Tibial nerve (tissue), 4 donors: ENCODE measurements around the gene RBMS3. TPM values are rescaled to one million over a fixed set of nuclear protein-coding genes. Genes with fewer than 3 reads are reported as not detected.

Source experiments
- DNase-seq, 2 donors: peaks; one replicate each; pipeline ENCODE4 v3.0.0-alpha.2; 2019; ENCODE audit warnings: low spot score in 2 of 2
- H3K27ac ChIP-seq, 4 donors: fragments of 200-600 bp; sonication (generic) in 3 of 4; one replicate each; pipeline ENCODE4 v1.5.1; 2017 to 2019; ENCODE audit warnings: mild to moderate bottlenecking in 1 of 4
- H3K27me3 ChIP-seq, 2 donors: fragments of 200-600 bp; sonication (generic) in 1 of 2; one replicate each; pipeline versions ENCODE4 v1.5.1 to v1.6.0; 2017 to 2019
- H3K36me3 ChIP-seq, 3 donors: fragments of 200-600 bp; sonication (generic); one replicate each; pipeline ENCODE4 v1.5.1; 2018 to 2019
- H3K4me1 ChIP-seq, 4 donors: fragments of 200-600 bp; sonication (generic) in 3 of 4; one replicate each; pipeline ENCODE4 v1.5.1; 2017 to 2019
- H3K4me3 ChIP-seq, 4 donors: fragments of 200-600 bp; sonication (generic) in 3 of 4; one replicate each; pipeline ENCODE4 v1.5.1; 2017 to 2019; ENCODE audit warnings: mild to moderate bottlenecking in 1 of 4, moderate library complexity in 1 of 4
- H3K9me3 ChIP-seq, 4 donors: fragments of 200-600 bp; sonication (generic) in 3 of 4; one replicate each; pipeline ENCODE4 v1.5.1; 2017 to 2019
- EP300 ChIP-seq, 2 donors: sonication (generic); formaldehyde crosslinking; IDR thresholded peaks; one replicate each; pipeline ENCODE4 v1.6.1; 2017; ENCODE audit warnings: antibody characterized with exemption in 2 of 2, mild to moderate bottlenecking in 1 of 2
- POLR2A ChIP-seq, 2 donors: fragments of 450-650 bp; IDR thresholded peaks; one replicate each; pipeline ENCODE4 v1.6.1; 2017; ENCODE audit warnings: antibody characterized with exemption in 2 of 2, mild to moderate bottlenecking in 2 of 2, moderate library complexity in 2 of 2
- WGBS, 2 donors: methylation state at CpG; one replicate each; pipeline ENCODE4 v1.1.5; 2018; 5-methylcytosine and 5-hydroxymethylcytosine counted together
- total RNA-seq, 4 donors: library from RNA; depleted of rRNA; stranded (reverse); fragments of >200 nt; gene quantifications; one replicate each; pipeline ENCODE4 v1.1.0, GENCODE V29; 2016
- TF ChIP-seq, protein P1 (sequence below), 5 experiments: fragments of 200-600 bp in 3 of 5; fragments of 450-650 bp in 2 of 5; sonication (generic) in 3 of 5; IDR thresholded peaks; one replicate each; pipeline ENCODE4 v1.5.1; 2016 to 2019; ENCODE audit warnings: antibody characterized with exemption in 5 of 5, mild to moderate bottlenecking in 3 of 5, moderate library complexity in 2 of 5

Gene RBMS3
- total RNA-seq, 4 donors from 2014 or later, result 157 to 175 (median 161) TPM

- Histone ChIP-seq H3K27me3 (no peaks in the 10 kb centered on the region), H3K4me3 (no peak overlapping the region), H3K4me1 (peaks cover 0 to 3% (median 0%) of the 10 kb centered on the region in 4 donors), H3K9me3 (no peaks in the 10 kb centered on the region), H3K27ac (no peak overlapping the region), H3K36me3 (no peaks in the 10 kb centered on the region)
- WGBS, 2 donors, result 88 to 94% methylated on average over 1 of the region's 1 CpG
- TF ChIP-seq, protein P1, sequence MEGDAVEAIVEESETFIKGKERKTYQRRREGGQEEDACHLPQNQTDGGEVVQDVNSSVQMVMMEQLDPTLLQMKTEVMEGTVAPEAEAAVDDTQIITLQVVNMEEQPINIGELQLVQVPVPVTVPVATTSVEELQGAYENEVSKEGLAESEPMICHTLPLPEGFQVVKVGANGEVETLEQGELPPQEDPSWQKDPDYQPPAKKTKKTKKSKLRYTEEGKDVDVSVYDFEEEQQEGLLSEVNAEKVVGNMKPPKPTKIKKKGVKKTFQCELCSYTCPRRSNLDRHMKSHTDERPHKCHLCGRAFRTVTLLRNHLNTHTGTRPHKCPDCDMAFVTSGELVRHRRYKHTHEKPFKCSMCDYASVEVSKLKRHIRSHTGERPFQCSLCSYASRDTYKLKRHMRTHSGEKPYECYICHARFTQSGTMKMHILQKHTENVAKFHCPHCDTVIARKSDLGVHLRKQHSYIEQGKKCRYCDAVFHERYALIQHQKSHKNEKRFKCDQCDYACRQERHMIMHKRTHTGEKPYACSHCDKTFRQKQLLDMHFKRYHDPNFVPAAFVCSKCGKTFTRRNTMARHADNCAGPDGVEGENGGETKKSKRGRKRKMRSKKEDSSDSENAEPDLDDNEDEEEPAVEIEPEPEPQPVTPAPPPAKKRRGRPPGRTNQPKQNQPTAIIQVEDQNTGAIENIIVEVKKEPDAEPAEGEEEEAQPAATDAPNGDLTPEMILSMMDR (IDR thresholded peaks at IDR 0.05), result no peak
- TF ChIP-seq EP300 (IDR thresholded peaks at IDR 0.05) (no peak), POLR2A (IDR thresholded peaks at IDR 0.05) (no peak)
- DNase-seq, result no peak
These were observed 661.4 kb downstream of the RBMS3 start for GRCh38 chr3:29942297-29942696.

- H3K36me3 ChIP-seq, result no peaks in the 10 kb centered on the region
- H3K4me3 ChIP-seq, result no peak overlapping the region
- H3K27me3 ChIP-seq, result no peaks in the 10 kb centered on the region
- no peaks in the 10 kb centered on the region for H3K9me3 ChIP-seq
- H3K27ac ChIP-seq, result no peak overlapping the region
- no peak for TF ChIP-seq EP300 (IDR thresholded peaks at IDR 0.05)
- TF ChIP-seq, protein P1 (IDR thresholded peaks at IDR 0.05), result no peak
- TF ChIP-seq POLR2A (IDR thresholded peaks at IDR 0.05), result no peak
- peaks cover 0 to 16% (median 1%) of the 10 kb centered on the region in 4 donors for H3K4me1 ChIP-seq
- DNase-seq, result no peak
- 22 to 49% methylated on average over 1 of the region's 1 CpG for WGBS, 2 donors
These were observed 668.3 kb downstream of the RBMS3 start for GRCh38 chr3:29949131-29949530.

GRCh38 chr3:29949940-29950616 lies 669.2 kb downstream of the RBMS3 start:
- H3K27me3 ChIP-seq, result no peaks in the 10 kb centered on the region
- no peak overlapping the region for H3K4me3 ChIP-seq
- DNase-seq, result no peak
- no peaks in the 10 kb centered on the region for H3K9me3 ChIP-seq
- H3K4me1 ChIP-seq, result peaks cover 0 to 16% (median 1%) of the 10 kb centered on the region in 4 donors
- no peaks in the 10 kb centered on the region for H3K36me3 ChIP-seq
- H3K27ac ChIP-seq, result no peak overlapping the region
- 82 to 87% methylated on average over 11 of the region's 11 CpGs for WGBS, 2 donors
- TF ChIP-seq POLR2A (IDR thresholded peaks at IDR 0.05) (no peak), EP300 (IDR thresholded peaks at IDR 0.05) (no peak)
- TF ChIP-seq, protein P1 (IDR thresholded peaks at IDR 0.05), result no peak

GRCh38 chr3:29952431-29952830 lies 671.6 kb downstream of the RBMS3 start:
- Histone ChIP-seq H3K27me3 (no peaks in the 10 kb centered on the region), H3K4me3 (no peak overlapping the region), H3K4me1 (peaks cover 0 to 12% (median 1%) of the 10 kb centered on the region in 4 donors), H3K9me3 (no peaks in the 10 kb centered on the region), H3K36me3 (no peaks in the 10 kb centered on the region), H3K27ac (no peak overlapping the region)
- WGBS, 2 donors, result 80 to 92% methylated on average over 1 of the region's 1 CpG
- no peak for DNase-seq
- TF ChIP-seq, protein P1 (IDR thresholded peaks at IDR 0.05), result no peak
- TF ChIP-seq POLR2A (IDR thresholded peaks at IDR 0.05) (no peak), EP300 (IDR thresholded peaks at IDR 0.05) (no peak)

GRCh38 chr3:29955413-29955812 lies 674.5 kb downstream of the RBMS3 start:
- WGBS, 2 donors, result 54 to 69% methylated on average over 1 of the region's 1 CpG
- no peaks in the 10 kb centered on the region for H3K27me3 ChIP-seq
- H3K4me3 ChIP-seq, result no peak overlapping the region
- H3K36me3 ChIP-seq, result peaks cover 0 to 14% (median 0%) of the 10 kb centered on the region in 3 donors
- peaks cover 0 to 3% (median 0%) of the 10 kb centered on the region in 4 donors for H3K4me1 ChIP-seq
- H3K9me3 ChIP-seq, result no peaks in the 10 kb centered on the region
- DNase-seq, result no peak
- TF ChIP-seq POLR2A (IDR thresholded peaks at IDR 0.05), result no peak
- TF ChIP-seq, protein P1 (IDR thresholded peaks at IDR 0.05), result no peak
- TF ChIP-seq EP300 (IDR thresholded peaks at IDR 0.05), result no peak
- no peak overlapping the region for H3K27ac ChIP-seq
